ENCODE results near the gene ERN1.
A peak's percentile ranks its signal among the peaks of the same experiment; 100 is the strongest.

The ERN1 gene

DNA sequence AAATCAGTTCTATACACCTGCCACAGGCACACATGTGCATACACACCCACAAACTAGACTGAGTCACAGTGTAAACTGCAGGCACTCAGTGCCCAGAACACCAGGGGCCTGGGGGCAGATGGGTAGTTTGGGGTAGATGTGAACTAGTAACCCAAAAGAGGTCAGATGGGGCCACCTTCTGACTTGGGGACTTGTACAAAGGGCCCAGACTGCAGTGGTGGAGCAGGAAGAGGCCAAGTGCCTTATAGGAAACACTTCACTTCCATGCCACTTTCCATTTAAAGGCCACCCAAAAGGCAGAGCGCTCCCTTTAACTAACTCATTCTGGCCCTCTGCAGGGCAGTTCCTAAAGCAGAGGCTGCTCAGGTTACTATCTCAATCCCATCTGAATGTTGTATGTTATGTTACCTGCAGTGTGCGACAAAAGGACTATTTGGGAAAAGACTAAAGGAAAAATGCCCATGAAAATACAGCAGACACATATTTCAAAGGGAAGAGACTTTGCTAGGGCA is 27.8 kb upstream of the ERN1 start:
- no peak for DNase-seq

DNA sequence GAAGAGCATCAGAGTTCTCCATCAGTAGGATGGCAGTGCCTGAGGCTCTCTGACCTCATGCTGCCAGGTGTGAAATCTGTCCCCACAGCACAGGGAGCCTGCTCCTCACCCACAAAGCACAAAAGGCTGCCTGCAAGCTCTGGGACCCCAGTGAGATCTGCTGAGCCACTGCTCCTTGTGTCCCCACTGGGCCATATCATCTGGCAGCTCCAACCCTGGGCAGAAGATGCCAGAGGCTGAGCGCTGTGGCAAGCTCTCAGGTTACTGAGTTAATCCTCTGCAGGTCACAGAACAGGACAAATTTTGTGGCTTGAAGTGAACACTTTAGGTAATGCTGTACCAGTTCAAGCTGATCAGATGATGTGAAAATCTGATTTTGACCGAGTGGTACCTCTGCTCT is 26.7 kb upstream of the ERN1 start:
- DNase-seq = no peak

DNA sequence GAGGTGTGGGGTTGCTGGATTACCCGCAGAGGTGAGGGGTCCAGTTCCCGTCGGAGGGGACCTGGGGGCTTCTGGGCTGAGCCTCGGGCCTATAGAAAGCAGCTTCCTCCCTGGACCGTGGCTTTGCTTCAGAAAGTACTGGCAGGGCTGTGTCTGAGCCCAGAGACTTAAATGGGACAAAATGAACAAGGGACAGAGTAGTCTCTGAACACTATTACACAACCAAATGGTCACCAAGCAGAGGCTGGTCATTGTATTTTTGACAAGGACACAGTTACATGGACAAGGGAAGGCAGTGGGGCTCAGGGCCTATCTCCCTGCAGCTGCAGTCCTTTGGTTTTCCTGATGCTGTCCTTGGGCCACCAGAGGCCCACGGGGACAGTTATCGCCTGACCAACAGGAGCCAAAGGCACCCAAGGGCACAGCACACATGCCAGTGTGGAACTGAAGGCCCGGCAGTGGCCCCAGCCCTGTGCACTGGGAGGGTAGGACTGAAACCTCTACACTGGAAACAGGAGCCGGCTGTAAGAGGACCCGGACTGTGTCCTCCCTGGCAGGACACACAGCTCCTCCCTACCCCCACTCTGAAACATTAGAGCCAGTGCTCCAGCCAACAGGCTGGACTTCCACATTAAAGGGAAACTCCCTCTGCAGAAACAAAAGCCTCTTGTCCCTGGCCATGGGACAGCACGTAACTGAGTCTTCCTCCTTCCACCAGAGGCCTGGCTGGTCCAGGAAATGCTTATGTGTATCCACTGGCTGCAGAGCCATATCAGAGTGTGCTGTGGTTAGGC is 26.0 kb upstream of the ERN1 start:
- no peak for DNase-seq

DNA sequence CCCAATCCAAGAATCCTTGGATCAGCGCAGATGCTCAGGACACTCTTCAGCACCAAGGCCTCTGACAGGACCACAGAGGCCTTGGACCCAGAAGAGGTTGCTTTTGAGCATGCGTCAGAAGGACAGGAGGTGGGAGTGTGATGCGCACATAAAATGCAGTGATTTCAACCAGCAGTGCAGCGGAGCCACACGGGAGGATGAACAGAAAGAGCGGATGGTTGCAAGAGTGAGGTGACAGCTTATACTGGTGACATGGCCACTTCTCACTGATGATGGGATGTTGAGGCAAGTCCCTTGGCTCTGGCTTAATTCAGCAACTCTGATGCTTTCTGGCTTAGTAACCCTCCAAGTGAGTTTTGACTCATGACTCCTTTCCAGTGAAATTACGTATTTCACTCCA is 25.2 kb upstream of the ERN1 start:
- no peak for DNase-seq

DNA sequence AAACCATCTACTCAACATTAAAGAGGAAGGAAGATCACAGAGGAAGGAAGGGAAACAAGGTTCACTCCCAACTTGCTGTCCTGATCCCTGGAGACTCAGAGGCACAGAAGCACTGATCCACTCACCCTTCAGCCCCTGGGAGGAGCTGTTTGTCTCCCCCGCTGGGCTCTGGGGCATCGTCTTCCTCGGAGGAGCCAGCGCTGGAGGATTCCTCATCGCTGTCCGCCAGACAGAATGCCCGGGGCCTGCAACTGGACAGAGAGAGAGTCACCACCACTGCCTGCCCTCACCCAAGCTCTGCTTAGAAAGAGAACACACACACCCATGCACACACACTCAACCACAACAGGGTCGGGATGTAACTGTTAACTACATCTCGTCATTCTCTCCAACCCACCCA is 24.8 kb upstream of the ERN1 start:
- no peak for DNase-seq

DNA sequence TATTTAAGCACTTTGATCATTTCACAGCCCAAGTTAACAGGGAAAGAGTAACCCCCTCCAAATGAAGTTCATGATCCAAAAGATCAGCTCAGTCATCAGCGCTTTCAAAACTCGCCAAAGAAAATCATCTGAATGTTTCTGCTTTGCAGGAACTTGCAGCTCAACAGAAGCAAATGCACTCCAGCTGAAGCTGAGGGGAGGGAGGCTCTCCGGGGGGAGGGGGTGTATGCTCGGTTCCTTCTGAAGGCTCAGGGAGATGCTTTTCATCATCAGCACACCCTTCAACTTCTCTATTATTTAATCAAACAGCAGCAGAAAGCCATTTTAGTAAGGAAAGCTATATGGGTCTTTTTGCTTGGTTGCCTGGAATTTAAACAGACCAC is 24.4 kb upstream of the ERN1 start:
- DNase-seq = no peak

DNA sequence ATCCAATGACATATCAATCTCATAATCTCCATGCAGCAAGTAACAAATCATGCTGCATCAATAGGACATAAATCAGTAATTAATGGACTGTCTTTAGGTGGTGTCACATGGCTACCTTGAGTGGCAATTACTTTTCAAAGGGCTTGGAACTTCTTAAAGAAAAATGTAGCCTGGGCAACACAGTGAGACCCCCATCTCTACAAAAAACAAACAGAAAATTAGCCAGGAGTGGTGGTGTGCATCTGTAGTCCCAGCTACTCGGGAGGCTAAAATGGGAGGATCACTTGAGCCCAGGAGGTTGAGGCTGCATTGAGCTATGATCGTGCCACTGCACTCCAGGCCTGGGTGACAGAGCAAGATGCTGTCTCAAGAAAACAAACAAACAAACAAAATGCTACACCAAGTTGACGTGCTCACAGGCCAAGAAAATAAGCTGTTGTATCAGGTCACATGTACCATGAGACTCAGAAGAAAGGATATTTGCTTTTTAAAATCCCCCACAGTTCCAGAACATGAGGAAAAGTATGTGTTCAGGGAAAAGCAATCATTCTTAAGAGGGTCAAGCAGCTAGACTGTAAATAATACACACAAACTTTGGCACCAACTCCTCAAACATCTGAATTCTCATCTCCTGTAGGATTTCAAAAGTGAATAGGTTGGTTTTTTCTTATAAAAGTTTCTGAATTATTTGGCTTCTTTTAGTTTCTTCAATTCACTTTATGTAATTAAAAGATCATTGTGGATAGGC is 23.8 kb upstream of the ERN1 start:
- DNase-seq = no peak

DNA sequence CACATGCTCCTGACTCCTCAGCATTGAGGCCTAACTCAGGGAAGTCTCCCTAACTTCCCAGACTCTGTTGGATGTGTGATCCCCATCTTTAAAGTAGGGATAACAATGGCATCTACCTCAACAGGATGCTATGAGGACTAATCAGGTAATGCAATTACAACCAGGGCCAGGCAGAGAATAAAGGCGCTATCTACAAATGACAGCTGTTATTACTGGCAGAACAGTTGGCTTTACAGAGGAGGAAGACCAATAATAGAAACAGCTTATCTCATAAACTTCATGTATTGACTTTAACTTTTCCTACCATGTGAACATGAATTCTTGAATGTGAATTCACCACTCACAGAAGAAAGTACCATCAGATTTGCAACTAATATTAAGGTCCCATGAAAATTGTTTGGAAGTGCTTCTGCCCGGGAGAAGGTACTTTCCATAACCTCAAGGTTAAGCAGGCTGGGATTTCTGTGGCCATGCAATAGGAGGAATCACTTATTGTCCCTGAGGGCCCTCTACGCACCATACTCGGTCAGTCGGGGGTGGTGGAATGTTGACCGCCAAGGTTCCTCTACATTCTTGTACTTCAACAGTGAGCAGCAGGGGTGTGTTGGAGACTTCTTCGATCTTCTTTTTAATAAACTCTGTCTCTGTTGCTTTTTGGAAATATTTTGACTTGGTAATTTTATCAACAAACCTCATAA is 22.6 kb upstream of the ERN1 start:
- no peak for DNase-seq

DNA sequence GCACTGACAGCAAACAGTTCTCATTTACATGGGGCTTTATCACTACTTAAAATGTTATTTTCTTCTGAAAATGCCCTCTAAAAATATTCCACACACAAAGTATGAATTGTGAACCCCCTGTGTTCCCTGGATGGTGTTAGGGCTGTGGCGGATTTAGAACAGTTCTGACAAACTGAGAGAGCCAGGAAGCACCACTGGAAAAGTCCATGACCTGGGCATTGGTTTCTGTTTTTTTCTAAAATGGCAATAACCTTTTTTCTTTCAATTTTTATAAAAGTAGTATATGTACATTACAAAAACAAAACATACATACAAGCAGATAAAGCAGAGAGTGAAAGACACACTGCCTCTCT is 21.0 kb upstream of the ERN1 start:
- DNase-seq = no peak

DNA sequence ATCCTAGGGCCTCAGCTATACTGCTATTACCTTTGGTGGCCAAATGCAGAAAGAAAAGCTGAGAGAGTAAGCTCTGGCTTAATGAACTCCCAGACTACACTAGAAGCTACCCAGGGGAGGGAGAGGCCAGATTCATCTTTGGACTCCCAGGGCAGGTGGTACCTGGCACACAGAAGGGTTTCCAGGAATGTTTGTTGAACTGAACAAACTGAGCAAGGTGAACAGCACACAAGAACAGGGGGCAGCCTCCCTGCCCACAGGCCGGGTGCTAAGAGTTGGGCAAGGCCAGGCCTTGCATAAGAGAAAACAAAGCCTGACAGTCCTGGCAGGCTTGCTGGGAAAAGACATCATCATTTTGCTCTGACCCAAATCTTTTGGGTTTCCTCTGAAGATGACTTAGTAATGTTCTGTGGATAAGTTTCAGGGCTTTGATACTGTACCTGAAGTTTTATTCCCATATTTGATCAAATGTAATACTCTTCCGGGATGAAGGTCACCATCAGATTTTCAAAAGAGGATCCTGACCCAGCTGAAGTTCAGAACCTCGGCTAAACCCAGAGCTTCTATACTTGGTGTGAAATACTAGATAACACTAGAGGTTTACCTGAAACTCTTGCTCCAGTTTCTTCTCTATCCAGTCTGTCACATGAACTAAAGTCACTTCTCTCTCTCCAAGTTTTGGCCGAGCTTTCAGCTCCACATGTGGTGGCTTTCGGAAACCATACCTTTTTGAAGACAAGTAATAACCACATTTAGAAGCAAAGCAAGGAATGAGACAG is 20.5 kb upstream of the ERN1 start:
- peak; percentile 43 for DNase-seq

DNA sequence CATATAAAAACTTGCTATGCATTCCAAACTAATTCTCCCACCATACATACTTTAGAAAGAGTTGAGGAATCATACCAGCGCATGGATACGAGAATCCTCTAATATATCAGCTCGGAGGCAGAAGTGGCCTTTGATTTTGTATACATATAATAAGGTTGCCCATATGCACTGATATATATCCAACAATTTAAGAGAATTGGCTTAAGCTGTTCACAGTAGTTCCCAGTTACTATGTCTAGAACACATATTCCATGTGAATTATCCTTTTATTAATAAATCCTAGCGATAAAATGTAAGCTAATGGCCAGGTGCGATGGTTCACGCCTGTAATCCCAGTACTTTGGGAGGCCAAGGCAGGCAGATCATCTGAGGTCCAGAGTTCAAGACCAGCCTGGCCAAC is 19.3 kb upstream of the ERN1 start:
- no peak for DNase-seq

DNA sequence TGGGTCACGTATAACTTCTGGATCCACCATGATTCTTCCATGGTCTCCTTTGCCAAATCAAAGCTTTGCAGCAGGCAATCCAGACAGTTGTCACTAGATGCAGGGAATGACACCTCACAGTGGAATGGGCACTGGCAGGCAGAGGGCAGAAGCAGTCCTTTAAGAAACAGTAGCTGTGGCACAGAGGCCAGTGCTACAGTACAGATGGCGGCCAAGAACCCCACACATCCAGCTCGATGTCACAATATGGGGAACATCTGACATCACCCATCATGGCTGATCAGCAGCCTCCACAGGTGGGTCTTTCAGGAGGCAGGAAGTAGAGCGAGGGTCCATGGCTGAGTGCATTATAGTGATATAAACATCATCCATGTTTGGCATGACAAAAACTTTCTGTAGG is 18.8 kb upstream of the ERN1 start:
- peak; percentile 43 for DNase-seq

DNA sequence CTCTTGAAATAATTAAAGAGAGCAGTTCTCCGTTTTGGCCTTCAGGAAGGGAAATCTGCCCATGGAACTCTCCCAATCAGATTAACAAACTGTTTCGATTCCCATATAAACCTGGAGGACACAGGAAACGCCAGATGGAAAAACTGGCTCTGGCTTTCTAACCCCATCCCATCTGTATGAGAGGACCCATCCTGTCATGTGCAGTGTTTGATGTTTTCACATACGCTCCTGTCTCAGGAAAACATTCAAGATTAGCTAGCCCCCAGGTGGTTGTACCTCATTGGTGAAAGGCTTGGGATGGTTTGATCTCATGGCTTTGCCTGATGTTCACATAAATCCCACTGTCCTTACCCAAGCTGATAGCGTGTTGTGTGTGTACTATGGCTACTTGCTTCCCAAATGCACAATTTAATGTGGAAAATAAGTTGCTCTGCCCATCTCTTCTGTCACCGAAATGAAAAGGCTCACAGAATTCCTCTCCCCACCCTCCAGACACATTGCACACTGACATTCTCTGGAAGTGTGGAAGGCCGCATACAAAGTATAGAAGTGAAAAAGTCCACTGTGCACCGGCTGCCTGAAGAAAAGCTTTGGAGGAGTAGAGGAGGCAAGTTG is 18.2 kb upstream of the ERN1 start:
- DNase-seq = peak; percentile 35

DNA sequence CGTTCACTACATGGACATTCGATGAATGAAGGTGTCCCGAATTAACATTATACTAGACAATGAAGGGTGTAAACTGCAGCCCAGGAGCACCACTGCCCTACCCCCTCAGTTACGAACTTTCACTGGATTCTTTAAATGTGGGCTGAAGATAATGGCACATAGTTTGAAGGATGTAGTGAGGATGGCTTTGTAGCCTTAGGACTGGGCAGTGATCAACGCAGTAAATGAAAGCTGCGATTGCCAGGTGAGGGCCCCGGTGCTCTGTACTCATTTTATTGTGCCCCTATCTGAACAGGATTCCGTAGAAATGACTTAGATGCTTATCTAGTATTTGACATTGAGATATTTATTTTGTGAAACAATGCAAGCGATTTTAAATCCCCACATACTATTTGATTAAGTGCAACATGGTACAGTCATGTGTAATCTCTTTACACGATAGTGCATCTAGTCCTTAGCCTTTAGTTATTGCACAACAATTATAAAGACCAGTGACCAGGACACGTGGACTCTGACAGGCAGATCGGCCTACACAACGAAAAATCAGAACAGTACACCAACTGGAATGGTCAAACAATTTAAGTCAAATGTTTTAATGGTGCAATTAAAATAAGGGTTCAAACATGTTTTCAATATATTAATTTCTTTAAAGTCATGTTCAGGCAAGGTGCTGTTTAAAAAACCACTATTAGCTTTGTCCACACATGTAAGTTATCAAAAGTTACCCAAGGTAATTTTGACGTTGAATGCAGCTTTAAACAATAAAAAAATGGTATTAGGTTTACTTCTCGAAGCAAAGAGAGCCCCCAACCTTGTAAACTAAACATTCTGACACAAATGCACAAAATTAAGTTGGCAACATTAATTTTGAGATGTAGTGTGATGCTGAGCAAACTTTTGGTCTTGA is 17.4 kb upstream of the ERN1 start:
- DNase-seq = peak; percentile 58

DNA sequence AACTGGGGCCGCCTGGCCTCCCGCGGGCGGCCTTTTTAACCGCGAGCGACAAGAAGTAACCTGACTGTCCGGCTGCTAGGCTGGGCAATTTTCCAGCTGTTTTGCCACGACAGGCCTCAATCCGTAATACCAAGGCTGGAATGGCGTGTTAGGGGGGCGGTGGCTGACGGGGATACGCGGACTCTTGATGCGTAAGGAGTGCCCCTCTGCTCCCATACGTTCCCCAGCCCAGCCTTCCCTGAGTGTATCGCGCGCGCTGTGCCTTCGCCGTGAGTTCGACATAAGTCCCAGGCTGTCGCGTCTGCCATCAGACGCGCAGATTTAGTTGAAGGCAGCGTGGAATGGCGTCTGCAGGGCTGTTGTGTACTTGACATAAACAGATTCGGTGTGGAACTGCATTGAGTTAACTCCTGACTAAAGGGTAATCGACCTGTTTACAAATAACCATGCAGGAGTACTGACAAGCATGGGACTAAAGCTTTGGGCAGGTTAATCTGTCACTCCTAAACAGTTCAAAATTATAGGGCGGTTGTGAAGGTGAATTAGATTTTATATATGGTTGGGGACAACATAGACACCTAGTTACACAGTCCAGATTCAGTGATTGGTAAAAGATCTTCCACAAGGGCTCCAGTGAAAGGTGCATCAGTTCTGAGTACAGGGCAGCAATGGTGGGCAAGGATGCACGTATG is 16.6 kb upstream of the ERN1 start:
- DNase-seq = peak; percentile 63

DNA sequence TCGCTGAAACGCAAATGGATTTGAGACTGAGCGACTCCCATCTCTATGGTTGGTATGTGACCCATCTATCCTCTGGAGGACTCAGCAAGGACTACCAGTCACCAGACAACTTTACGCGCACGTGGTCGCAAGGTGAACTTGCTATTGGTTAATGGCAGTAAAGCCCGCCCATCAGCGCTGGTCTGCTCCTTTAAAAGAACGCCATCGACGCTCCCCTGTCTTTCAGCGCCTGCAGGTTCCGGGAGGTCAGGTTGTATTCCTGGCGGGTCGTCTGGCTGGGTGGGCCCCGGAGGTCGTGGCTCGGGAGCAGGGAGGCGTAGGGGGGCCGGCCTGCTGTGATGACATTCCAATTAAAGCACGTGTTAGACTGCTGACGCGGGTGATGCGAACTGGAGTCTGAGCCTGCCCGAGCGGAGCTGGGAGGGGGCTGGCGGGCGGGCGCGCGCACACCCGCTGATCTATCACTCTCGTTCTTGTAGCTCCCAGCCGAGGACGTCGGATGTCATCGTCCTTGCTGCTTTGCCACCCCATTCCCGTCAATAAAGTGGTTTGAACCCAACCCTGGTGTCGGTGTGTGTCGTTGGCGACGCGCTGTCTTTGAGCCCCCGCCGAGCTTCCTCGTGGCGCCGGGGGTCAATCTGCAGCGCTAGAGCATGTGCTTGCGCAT is 15.9 kb upstream of the ERN1 start:
- DNase-seq = peak; percentile 99

DNA sequence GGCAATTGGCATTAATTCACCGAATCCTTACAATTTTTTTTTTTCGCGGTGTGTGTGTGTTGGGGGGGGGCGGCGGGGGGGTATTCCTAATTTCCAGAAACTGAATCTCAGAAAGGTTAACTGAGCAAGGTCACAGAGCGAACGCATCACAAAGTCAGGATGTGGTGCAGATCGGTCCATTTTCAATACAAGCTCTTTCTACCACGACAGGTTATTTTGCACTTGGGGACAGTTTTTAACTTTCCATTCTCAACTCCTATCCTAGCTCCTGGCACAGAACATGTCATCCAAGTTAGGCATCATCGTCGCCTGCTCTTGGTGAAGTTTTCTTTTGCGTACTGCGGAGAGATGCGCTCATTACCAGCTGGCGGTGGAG is 15.4 kb upstream of the ERN1 start:
- no peak for DNase-seq

DNA sequence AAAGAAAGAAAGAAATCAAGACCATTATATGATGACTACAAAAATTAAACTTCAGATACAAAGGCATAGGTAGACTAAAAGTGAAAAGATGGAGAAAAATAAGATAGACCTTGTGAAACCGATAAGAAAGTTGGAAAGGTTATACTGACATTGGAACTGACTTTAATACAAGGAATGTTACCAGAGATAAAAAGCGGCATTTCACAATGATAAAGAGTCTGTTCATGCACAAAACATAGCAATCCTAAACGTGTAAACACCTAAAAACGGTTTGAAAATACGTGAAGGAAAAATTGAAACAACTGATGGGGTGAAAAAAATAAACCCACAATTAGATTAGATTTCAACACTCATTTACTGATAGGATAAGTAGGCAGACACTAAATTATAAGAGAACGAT is 9.6 kb upstream of the ERN1 start:
- DNase-seq = no peak

DNA sequence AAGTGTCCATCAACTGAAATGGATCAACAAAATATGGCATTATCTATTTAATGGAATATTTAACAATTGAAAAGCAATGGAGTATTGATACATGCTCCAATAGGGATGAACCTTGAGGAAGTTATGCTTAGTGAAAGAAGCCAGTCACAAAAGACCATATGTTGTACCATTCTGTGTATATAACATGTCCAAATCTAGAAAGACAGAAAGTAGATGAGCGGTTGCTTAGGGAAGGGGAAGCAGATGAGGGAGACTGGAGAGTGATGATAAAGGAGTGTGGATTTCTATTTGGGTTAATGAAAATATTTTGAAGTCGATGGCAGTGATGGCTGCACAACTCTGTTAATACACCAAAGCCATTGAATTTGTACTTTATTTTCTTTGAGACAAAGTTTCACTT is 8.5 kb upstream of the ERN1 start:
- DNase-seq = no peak

DNA sequence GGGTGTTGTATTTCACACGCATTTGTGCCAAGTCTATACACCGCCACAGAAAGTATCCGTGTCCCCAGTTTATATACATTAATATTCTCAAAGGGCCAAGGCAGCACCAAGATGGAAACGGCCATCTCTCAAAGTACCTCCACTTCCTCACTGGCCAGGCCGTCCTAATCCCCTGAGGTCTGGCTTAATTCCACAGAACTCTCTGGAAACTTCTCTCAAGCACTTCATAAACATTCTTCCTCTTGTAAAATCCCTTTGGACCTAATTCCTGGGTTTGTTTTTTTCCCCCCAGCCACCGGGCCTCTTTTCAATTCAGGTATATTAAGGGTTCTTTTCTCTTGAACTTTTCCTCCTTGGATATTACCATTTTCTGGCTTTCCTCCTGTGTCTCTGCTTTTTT is 5.1 kb upstream of the ERN1 start:
- DNase-seq = no peak
